Coronary artery (tissue), 2 donors: Measurements from ENCODE around the gene UCP2.

Source experiments
- DNase-seq: peaks from one replicate; pipeline ENCODE4 v3.0.0-alpha.2; 2017; ENCODE audit warnings: low spot score
- H3K27ac ChIP-seq, 2 donors: fragments of 200-600 bp; sonication (generic); one replicate each; pipeline ENCODE4 v1.5.1; 2016 to 2019
- H3K4me3 ChIP-seq: fragments of 200-600 bp; sonication (generic); 2 replicates; pipeline ENCODE4 v1.5.1; 2016; ENCODE audit warnings: mild to moderate bottlenecking, moderate library complexity
- CTCF ChIP-seq: fragments of 200-600 bp; sonication (generic); IDR thresholded peaks from one replicate; pipeline ENCODE4 v1.5.1; 2019; ENCODE audit warnings: antibody characterized with exemption

The UCP2 gene, protein sequence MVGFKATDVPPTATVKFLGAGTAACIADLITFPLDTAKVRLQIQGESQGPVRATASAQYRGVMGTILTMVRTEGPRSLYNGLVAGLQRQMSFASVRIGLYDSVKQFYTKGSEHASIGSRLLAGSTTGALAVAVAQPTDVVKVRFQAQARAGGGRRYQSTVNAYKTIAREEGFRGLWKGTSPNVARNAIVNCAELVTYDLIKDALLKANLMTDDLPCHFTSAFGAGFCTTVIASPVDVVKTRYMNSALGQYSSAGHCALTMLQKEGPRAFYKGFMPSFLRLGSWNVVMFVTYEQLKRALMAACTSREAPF

DNA sequence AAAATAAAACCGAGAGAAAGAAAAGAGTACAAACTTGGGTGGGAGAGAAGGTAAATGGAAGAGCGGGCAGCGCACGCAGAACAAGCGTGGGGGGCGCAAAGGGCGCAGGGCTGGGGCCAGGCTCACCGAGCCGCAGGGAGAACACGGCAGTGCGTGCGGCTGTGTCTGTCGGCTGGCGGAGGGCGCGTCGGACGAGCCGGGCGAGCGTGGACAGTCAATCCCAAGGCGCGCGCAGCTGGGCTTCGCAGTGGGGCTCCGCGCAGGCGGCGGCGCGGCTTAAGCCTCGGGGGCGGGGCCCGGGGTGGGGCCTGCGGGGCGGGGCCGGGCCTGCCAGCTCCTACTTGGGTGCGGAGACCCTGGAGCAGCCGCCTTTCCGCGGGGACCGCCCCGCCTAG is at the start of gene UCP2:
Gene UCP2, minus strand, starts transcription at position 249 of the 395 bp plus-strand sequence. CDS start 4,465 bp downstream, outside the sequence.
- TF ChIP-seq CTCF, result no peak
- no peak for DNase-seq

GRCh38 chr11:74030723-74031676 is 48.4 kb upstream of the UCP2 start:
- Histone ChIP-seq H3K27ac (no peak overlapping the region), H3K4me3 (no peak overlapping the region)
- DNase-seq, result no peak
- no peak for TF ChIP-seq CTCF

More for the DNA sequence above, at the start of gene UCP2:
- Histone ChIP-seq H3K4me3 (peak within 1 kb of the TSS; percentile 79), H3K27ac (peak within 1 kb of the TSS; percentile 86 to 92)

DNA sequence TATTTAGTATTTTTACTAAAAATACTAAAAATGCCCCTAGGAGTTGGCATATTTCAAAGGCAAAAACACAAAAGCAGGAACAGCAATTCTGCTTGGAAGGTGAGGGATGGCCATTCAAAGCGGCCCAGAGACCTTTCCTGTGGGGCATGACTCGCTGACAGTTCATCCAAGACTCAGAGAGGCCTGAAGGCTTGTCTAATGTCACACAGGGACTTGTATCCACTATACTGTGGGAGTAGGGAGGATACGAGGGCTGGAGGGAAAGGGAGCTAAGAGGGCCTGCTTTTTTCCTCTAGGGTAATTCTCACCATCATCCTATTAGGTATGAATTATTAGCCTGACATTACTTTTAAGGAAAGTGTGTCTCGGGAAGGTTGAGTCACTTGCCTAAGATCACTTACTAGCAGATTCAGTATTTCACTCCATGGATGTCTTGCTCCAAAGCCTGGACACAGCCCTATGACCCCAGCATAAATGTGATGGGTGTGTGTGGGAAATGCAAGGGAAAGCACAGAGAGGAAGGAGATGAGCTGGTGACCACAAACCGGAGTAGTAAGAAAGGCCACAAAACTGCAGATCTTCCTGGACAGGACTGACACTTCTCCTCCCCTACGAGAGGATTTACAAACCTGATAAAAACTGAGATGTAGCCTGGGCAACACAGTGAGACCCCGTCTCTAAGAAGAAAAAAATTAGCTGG is 43.0 kb upstream of the UCP2 start:
- Histone ChIP-seq H3K4me3 (no peak overlapping the region), H3K27ac (peak overlapping the region in 1 of 2 donors; percentile 8)
- TF ChIP-seq CTCF, result no peak
- DNase-seq, result no peak

DNA sequence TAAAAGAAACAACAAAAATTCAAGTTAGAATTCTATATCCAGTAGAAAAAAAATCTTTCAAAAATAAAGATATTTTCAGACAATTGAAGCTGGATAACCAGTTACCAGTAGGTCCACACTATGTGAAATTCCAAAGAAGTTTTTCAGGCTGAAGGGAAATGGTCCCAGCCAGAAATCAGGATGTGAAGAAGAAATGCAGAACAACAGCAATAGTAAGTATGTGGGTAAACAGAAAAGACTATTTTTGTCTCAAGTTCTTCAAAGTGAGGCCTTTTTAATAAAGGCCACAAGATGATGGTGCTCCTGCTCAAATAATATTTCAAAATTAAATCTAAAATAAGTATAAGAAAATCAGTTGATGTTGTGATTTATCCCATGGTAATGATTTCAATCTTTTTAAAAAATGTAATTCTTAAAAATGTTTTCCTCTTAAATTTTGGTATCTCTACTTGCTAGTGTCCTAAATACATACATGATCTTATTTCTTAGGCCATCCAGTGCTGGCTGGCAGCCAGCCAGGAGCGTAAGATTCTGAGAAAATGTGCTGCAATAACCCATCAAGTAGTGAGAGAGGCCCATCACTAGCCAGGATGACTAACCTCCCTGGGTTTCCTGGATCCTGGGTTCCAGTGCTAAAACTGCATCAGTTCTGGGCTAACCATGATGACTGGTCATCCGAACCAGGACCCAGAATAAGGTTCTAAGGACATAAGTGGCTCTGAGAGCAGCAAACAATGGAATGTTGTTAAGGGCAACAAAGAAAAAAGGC is 41.8 kb upstream of the UCP2 start:
- no peak for TF ChIP-seq CTCF
- Histone ChIP-seq H3K4me3 (no peak overlapping the region), H3K27ac (peak overlapping the region; percentile 16 to 59)
- DNase-seq, result no peak

DNA sequence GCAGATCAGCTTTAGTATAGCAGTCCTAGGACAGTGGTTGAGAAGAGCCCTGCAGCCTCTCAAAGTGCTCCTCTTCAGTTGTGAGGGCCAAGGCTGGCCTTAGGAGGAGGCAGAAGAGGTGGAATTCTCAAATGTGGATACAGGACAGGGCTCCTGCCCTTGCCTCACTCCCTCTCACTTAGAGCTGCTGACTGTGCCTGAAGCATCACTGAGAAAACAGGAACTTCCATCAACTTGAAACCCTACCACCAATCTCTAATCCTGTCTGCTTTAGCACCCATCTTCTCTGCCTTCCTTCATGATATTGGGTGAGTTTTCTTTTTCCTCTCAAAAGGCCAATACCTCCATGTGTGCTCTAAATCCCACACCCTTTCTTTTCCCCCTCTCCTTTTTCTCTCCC is 40.6 kb upstream of the UCP2 start:
- no peak for TF ChIP-seq CTCF
- Histone ChIP-seq H3K27ac (peak overlapping the region in 1 of 2 donors; percentile 65), H3K4me3 (no peak overlapping the region)
- DNase-seq, result no peak

DNA sequence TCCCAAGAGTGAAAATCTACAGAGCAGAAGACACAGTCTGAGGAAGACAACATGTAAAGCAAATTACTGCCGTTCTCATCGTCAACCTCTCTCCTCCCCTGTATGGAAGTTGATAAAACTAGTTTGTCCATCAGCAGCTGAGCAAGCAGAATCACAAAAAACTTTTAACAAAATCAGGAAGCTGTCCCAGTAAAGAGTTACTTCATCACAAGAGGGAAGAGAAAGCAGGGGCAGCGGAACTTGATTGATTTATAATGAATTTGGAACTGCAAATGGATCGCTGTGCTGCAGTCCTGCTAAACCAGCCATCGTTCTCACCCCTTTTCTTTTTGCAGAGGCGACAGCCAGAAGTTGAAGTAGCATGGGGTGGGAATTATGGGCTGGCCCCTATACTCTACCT is 39.9 kb upstream of the UCP2 start:
- peak overlapping the region in 1 of 2 donors; percentile 65 for H3K27ac ChIP-seq
- TF ChIP-seq CTCF, result no peak

More for the DNA sequence above, 39.9 kb upstream of the UCP2 start:
- DNase-seq, result peak; percentile 33
- H3K4me3 ChIP-seq, result no peak overlapping the region
